Kidney epithelial cell (primary cell): ENCODE data around the gene ANO7. TPM values are rescaled to one million over a fixed set of nuclear protein-coding genes. Genes with fewer than 3 reads are reported as not detected.

Source experiments
- DNase-seq: peaks from one replicate; pipeline ENCODE4 v3.0.0-alpha.2; 2010; ENCODE audit warnings: low read depth
- H3K27me3 ChIP-seq: 2 replicates; pipeline ENCODE4 v1.6.0; 2011; ENCODE audit warnings: low read length; ENCODE audit not compliant: control insufficient read depth, insufficient read depth
- H3K36me3 ChIP-seq: 2 replicates; pipeline ENCODE4 v1.5.1; 2011; ENCODE audit warnings: low read length; ENCODE audit not compliant: control insufficient read depth, insufficient read depth
- H3K4me3 ChIP-seq: 2 replicates; pipeline ENCODE4 v1.5.1; 2011; ENCODE audit warnings: low read depth, mild to moderate bottlenecking, control low read depth, low read length
- CTCF ChIP-seq: IDR thresholded peaks from 2 replicates; pipeline ENCODE4 v1.5.1; 2011; ENCODE audit warnings: mild to moderate bottlenecking, moderate library complexity, low read length, control low read depth, inconsistent platforms; ENCODE audit not compliant: insufficient read depth, poor library complexity, severe bottlenecking
- total RNA-seq: library from RNA; depleted of rRNA; stranded (reverse); fragments of >200 nt; gene quantifications from 2 replicates; pipeline ENCODE4 v1.2.3, GENCODE V29; 2015

The ANO7 gene
- total RNA-seq, 1 donor from 2014 or later: 1.9 TPM

- no peak for TF ChIP-seq CTCF
- no peaks in the 10 kb centered on the region for H3K27me3 ChIP-seq
- peaks cover 7% of the 10 kb centered on the region for H3K36me3 ChIP-seq
- no peak for DNase-seq
- H3K4me3 ChIP-seq: no peak overlapping the region
These were observed 73.2 kb downstream of the ANO7 start for GRCh38 chr2:241261628-241262027.

- no peak for DNase-seq
- H3K4me3 ChIP-seq: no peak overlapping the region
- H3K36me3 ChIP-seq: peaks cover 7% of the 10 kb centered on the region
- H3K27me3 ChIP-seq: no peaks in the 10 kb centered on the region
- TF ChIP-seq CTCF: no peak
These were observed 74.6 kb downstream of the ANO7 start for GRCh38 chr2:241263061-241263460.

GRCh38 chr2:241265506-241265905 lies 77.0 kb downstream of the ANO7 start:
- Histone ChIP-seq H3K4me3 (no peak overlapping the region), H3K27me3 (no peaks in the 10 kb centered on the region), H3K36me3 (peaks cover 9% of the 10 kb centered on the region)
- DNase-seq: no peak
- no peak for TF ChIP-seq CTCF

GRCh38 chr2:241267249-241268067 lies 79.0 kb downstream of the ANO7 start:
- Histone ChIP-seq H3K4me3 (no peak overlapping the region), H3K27me3 (no peaks in the 10 kb centered on the region), H3K36me3 (peaks cover 6% of the 10 kb centered on the region)
- DNase-seq: no peak
- TF ChIP-seq CTCF: no peak

GRCh38 chr2:241268306-241268705 lies 79.8 kb downstream of the ANO7 start:
- Histone ChIP-seq H3K36me3 (peaks cover 5% of the 10 kb centered on the region), H3K27me3 (no peaks in the 10 kb centered on the region)
- no peak for DNase-seq

More at GRCh38 chr2:241268306-241268705, 79.8 kb downstream of the ANO7 start:
- no peak for TF ChIP-seq CTCF
- H3K4me3 ChIP-seq: no peak overlapping the region
